Measurements from ENCODE around the gene CRYZ.

DNA sequence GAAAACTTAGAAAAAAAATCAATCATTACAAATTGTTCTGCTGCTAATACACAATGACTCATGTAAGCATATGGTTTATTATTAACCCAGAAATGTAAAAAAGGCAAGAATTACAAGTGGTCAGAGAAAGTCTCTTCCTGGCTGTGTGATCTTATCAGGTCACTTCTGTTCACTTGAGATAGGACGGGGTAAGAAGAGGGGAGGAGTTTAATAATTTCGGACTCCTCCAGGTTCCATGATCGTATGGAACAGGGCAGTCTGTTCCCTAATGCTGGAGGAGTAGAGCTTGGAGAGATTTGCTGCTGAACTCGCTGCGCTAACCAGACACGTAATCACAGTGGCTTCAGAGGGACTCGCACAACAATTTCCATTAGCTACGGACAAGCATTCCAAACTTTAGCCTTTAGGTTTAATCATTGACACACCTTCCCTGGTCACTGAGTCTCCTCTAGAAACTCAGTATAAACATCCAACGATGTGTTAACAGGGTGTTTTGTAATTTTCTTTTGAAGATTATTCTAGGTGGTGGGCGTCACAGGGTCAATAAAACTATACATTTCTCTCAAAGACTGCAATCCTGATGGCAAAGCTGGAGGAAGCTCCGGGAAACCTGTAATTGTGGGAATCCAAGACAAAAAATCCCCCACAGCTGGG, 1.3 kb downstream of the CRYZ start:
- TF ChIP-seq, protein P1, sequence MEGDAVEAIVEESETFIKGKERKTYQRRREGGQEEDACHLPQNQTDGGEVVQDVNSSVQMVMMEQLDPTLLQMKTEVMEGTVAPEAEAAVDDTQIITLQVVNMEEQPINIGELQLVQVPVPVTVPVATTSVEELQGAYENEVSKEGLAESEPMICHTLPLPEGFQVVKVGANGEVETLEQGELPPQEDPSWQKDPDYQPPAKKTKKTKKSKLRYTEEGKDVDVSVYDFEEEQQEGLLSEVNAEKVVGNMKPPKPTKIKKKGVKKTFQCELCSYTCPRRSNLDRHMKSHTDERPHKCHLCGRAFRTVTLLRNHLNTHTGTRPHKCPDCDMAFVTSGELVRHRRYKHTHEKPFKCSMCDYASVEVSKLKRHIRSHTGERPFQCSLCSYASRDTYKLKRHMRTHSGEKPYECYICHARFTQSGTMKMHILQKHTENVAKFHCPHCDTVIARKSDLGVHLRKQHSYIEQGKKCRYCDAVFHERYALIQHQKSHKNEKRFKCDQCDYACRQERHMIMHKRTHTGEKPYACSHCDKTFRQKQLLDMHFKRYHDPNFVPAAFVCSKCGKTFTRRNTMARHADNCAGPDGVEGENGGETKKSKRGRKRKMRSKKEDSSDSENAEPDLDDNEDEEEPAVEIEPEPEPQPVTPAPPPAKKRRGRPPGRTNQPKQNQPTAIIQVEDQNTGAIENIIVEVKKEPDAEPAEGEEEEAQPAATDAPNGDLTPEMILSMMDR (IDR thresholded peaks at IDR 0.05): no peak
- TF ChIP-seq POLR2A (IDR thresholded peaks at IDR 0.05): no peak
